ENCODE results near the gene ADGRG2. TPM values are rescaled to one million over a fixed set of nuclear protein-coding genes. Genes with fewer than 3 reads are reported as not detected.

ADGRG2 gene
- total and polyA plus RNA-seq, 9 of the 15 experiments (the other 6 are each of a cell fraction or from before 2014, with no cell fraction given), result 0.03 TPM; not detected in 8

GRCh38 chrX:19057856-19058255, 64.4 kb downstream of the ADGRG2 start:
- H3K79me2 ChIP-seq (ENCODE audit: control insufficient read depth, insufficient read depth, low read length), result no peaks in the 10 kb centered on the region
- WGBS (ENCODE audit: insufficient coverage, low coverage, missing lambda C conversion rate), result 0% methylated on average over 2 of the region's 2 CpGs
- BruUV-seq (replicated peaks), result no TSS peak
- no peak overlapping the region for H3K4me2 ChIP-seq (ENCODE audit: insufficient read depth, low read length)
- no peak overlapping the region for H2AFZ ChIP-seq (ENCODE audit: low read depth, low read length)
- ATAC-seq, result no peak
- no peaks in the 10 kb centered on the region for H3K9me1 ChIP-seq (ENCODE audit: control insufficient read depth, insufficient read depth, low read length)
- H3K9me3 ChIP-seq (replicated peaks; ENCODE audit: control insufficient read depth, insufficient read depth, low read depth, low read length), result no peaks in the 10 kb centered on the region
- no peak for DNase-seq (ENCODE audit: extremely low read depth in 1 of 4, low spot score in 3 of 4)
- peaks cover 0 to 11% of the 10 kb centered on the region in 2 experiments; a peak in 2 of 5 replicates for H3K27me3 ChIP-seq (ENCODE audit: control insufficient read depth in 2 of 2, insufficient read depth in 2 of 2, low read length in 2 of 2)
- no peak for FAIRE-seq
- H3K27ac ChIP-seq (ENCODE audit: extremely low read depth, low read depth, low read length), result no peak overlapping the region
- H3K4me1 ChIP-seq (replicated peaks in 1 of 2; ENCODE audit: control insufficient read depth in 2 of 2, insufficient read depth in 2 of 2, low read length in 2 of 2), result no peaks in the 10 kb centered on the region
- intact Hi-C loops (cut with micrococcal nuclease), result no loop called here
- TF ChIP-seq ZNF274 (IDR thresholded peaks at IDR 0.05; ENCODE audit: borderline replicate concordance, low read depth, low read length) (no peak), JUNB (CRISPR knock-in tag; conservative IDR thresholded peaks at IDR 0.05) (no peak), EGR1 (conservative IDR thresholded peaks at IDR 0.05) (no peak), STAT5A (IDR thresholded peaks at IDR 0.05; ENCODE audit: borderline replicate concordance, low read length) (no peak), PTBP1 (IDR thresholded peaks at IDR 0.05; ENCODE audit: low read depth, low read length) (no peak), SMARCE1 (IDR thresholded peaks at IDR 0.05) (no peak), PPARD (CRISPR knock-in tag; IDR thresholded peaks at IDR 0.05) (no peak), BRF1 (IDR thresholded peaks at IDR 0.05; ENCODE audit: borderline replicate concordance, extremely low read depth, insufficient read length) (no peak), BMI1 (IDR thresholded peaks at IDR 0.05; ENCODE audit: low read length) (no peak), ZNF212 (CRISPR knock-in tag; IDR thresholded peaks at IDR 0.05) (no peak), PTTG1 (tag; IDR thresholded peaks at IDR 0.05; ENCODE audit: low read depth) (no peak), ZNF23 (CRISPR knock-in tag; IDR thresholded peaks at IDR 0.05) (no peak), TOE1 (IDR thresholded peaks at IDR 0.05; ENCODE audit: borderline replicate concordance) (no peak), TOE1 (CRISPR knock-in tag; IDR thresholded peaks at IDR 0.05; ENCODE audit: borderline replicate concordance, low read depth) (no peak), XRCC5 (IDR thresholded peaks at IDR 0.05; ENCODE audit: low read depth, low read length) (no peak), ARNT (IDR thresholded peaks at IDR 0.05) (no peak)
- TF ChIP-seq, protein P1, sequence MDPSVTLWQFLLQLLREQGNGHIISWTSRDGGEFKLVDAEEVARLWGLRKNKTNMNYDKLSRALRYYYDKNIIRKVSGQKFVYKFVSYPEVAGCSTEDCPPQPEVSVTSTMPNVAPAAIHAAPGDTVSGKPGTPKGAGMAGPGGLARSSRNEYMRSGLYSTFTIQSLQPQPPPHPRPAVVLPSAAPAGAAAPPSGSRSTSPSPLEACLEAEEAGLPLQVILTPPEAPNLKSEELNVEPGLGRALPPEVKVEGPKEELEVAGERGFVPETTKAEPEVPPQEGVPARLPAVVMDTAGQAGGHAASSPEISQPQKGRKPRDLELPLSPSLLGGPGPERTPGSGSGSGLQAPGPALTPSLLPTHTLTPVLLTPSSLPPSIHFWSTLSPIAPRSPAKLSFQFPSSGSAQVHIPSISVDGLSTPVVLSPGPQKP (CRISPR knock-in tag; IDR thresholded peaks at IDR 0.05), result no peak
- TF ChIP-seq, protein P2, sequence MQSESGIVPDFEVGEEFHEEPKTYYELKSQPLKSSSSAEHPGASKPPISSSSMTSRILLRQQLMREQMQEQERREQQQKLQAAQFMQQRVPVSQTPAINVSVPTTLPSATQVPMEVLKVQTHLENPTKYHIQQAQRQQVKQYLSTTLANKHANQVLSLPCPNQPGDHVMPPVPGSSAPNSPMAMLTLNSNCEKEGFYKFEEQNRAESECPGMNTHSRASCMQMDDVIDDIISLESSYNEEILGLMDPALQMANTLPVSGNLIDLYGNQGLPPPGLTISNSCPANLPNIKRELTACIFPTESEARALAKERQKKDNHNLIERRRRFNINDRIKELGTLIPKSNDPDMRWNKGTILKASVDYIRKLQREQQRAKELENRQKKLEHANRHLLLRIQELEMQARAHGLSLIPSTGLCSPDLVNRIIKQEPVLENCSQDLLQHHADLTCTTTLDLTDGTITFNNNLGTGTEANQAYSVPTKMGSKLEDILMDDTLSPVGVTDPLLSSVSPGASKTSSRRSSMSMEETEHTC (IDR thresholded peaks at IDR 0.05), result no peak
- TF ChIP-seq, protein P3, sequence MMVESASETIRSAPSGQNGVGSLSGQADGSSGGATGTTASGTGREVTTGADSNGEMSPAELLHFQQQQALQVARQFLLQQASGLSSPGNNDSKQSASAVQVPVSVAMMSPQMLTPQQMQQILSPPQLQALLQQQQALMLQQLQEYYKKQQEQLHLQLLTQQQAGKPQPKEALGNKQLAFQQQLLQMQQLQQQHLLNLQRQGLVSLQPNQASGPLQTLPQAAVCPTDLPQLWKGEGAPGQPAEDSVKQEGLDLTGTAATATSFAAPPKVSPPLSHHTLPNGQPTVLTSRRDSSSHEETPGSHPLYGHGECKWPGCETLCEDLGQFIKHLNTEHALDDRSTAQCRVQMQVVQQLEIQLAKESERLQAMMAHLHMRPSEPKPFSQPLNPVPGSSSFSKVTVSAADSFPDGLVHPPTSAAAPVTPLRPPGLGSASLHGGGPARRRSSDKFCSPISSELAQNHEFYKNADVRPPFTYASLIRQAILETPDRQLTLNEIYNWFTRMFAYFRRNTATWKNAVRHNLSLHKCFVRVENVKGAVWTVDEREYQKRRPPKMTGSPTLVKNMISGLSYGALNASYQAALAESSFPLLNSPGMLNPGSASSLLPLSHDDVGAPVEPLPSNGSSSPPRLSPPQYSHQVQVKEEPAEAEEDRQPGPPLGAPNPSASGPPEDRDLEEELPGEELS (CRISPR knock-in tag; IDR thresholded peaks at IDR 0.05; ENCODE audit: borderline replicate concordance), result no peak
- CTCF ChIA-PET (ENCODE audit: low intra/inter-chr PET ratio), result no interaction called here
- POLR2A ChIA-PET, result interaction anchor here (0.8 kb wide), 1 partner anchor 31 kb away, joined by 3 read pairs; no protein-coding TSS in a partner anchor
- no peaks in the 10 kb centered on the region for H4K20me1 ChIP-seq (replicated peaks; ENCODE audit: control insufficient read depth, insufficient read depth, low read length)
- H3K9ac ChIP-seq (ENCODE audit: insufficient read depth in 1 of 2, low read depth in 2 of 2, low read length in 2 of 2), result no peak overlapping the region
- H3K4me3 ChIP-seq, result no peak overlapping the region
- H3K36me3 ChIP-seq (ENCODE audit: control insufficient read depth, insufficient read depth, low read length), result no peaks in the 10 kb centered on the region
- in situ Hi-C loops (cut with MboI), result no loop called here

Measured in K562 (cell line).